Measurements from ENCODE around the gene ADGRB3. TPM values are rescaled to one million over a fixed set of nuclear protein-coding genes. Genes with fewer than 3 reads are reported as not detected.

Gene ADGRB3
- total RNA-seq, 3 donors from 2014 or later = 0.43 to 7.8 (median 0.72) TPM

- no peak for DNase-seq
- intact Hi-C loops (cut with DNase I, micrococcal nuclease) = no loop called here
- no peaks in the 10 kb centered on the region for H3K4me1 ChIP-seq (ENCODE audit: low read depth)
- H3K9me3 ChIP-seq = no peaks in the 10 kb centered on the region
- ATAC-seq = no peak
- TF ChIP-seq, protein P1, sequence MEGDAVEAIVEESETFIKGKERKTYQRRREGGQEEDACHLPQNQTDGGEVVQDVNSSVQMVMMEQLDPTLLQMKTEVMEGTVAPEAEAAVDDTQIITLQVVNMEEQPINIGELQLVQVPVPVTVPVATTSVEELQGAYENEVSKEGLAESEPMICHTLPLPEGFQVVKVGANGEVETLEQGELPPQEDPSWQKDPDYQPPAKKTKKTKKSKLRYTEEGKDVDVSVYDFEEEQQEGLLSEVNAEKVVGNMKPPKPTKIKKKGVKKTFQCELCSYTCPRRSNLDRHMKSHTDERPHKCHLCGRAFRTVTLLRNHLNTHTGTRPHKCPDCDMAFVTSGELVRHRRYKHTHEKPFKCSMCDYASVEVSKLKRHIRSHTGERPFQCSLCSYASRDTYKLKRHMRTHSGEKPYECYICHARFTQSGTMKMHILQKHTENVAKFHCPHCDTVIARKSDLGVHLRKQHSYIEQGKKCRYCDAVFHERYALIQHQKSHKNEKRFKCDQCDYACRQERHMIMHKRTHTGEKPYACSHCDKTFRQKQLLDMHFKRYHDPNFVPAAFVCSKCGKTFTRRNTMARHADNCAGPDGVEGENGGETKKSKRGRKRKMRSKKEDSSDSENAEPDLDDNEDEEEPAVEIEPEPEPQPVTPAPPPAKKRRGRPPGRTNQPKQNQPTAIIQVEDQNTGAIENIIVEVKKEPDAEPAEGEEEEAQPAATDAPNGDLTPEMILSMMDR (IDR thresholded peaks at IDR 0.05) = no peak
- no peaks in the 10 kb centered on the region for H3K36me3 ChIP-seq (ENCODE audit: low read depth)
- no peak overlapping the region for H3K4me3 ChIP-seq
These were observed 659.3 kb downstream of the ADGRB3 start for GRCh38 chr6:69294407-69294806.

DNA sequence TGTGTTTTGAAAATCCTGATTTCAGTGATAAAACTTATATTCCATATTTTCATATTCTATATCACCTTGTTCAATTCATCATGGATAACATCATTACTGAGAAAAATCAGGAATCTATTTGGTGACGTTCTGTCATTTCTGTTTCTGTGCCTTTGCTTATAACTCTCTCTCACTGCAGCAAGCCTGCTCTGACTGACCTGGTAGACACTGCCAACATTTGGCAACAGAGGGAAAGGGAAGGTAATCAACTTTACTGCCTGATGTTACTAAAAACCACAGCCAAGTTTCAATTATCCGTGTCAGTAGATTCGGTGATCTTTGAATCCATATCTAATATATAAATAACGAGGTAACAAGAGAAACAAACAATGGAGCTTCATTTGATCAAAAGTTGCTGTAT, 659.8 kb downstream of the ADGRB3 start:
- intact Hi-C loops (cut with DNase I, micrococcal nuclease) = no loop called here
- DNase-seq (no peak), ATAC-seq (no peak)
- H3K36me3 ChIP-seq (ENCODE audit: low read depth) = no peaks in the 10 kb centered on the region
- TF ChIP-seq, protein P1 (IDR thresholded peaks at IDR 0.05) = no peak
- H3K9me3 ChIP-seq = no peaks in the 10 kb centered on the region
- H3K4me3 ChIP-seq = no peak overlapping the region
- H3K4me1 ChIP-seq (ENCODE audit: low read depth) = no peaks in the 10 kb centered on the region

GRCh38 chr6:69303382-69303781, 668.3 kb downstream of the ADGRB3 start:
- H3K36me3 ChIP-seq (ENCODE audit: low read depth) = no peaks in the 10 kb centered on the region
- no peaks in the 10 kb centered on the region for H3K9me3 ChIP-seq
- no peak overlapping the region for H3K4me3 ChIP-seq
- intact Hi-C loops (cut with DNase I, micrococcal nuclease) = no loop called here
- TF ChIP-seq, protein P1 (IDR thresholded peaks at IDR 0.05) = no peak
- DNase-seq = no peak
- H3K4me1 ChIP-seq (ENCODE audit: low read depth) = no peaks in the 10 kb centered on the region
- no peak for ATAC-seq

DNA sequence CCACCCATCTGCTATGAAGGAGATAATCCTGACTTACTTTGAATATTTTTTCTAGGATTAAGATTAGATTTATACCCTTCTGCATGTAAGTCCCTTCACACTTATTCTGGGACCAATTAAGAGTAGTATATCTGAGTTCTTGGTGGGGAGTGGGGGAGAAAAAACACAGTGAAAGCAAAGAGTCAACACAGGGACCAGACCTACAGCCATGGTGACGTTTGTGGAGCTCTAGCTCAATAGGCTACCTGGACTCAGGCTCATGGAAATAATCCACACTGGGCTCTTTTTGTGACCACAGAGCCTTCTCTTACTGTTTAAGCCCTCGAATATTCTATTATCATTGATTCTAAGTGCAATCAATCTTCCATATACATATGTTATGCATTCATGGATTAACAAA, 670.4 kb downstream of the ADGRB3 start:
- ATAC-seq = no peak
- TF ChIP-seq, protein P1 (IDR thresholded peaks at IDR 0.05) = no peak
- Histone ChIP-seq H3K9me3 (no peaks in the 10 kb centered on the region), H3K4me3 (no peak overlapping the region), H3K4me1 (ENCODE audit: low read depth) (no peaks in the 10 kb centered on the region), H3K36me3 (ENCODE audit: low read depth) (no peaks in the 10 kb centered on the region)
- intact Hi-C loops (cut with DNase I, micrococcal nuclease) = no loop called here
- DNase-seq = no peak

GRCh38 chr6:69308584-69308983, 673.5 kb downstream of the ADGRB3 start:
- H3K4me1 ChIP-seq (ENCODE audit: low read depth) = no peaks in the 10 kb centered on the region
- ATAC-seq (no peak), DNase-seq (no peak)
- TF ChIP-seq, protein P1 (IDR thresholded peaks at IDR 0.05) = no peak
- H3K4me3 ChIP-seq = no peak overlapping the region
- H3K9me3 ChIP-seq = no peaks in the 10 kb centered on the region
- intact Hi-C loops (cut with DNase I, micrococcal nuclease) = no loop called here
- no peaks in the 10 kb centered on the region for H3K36me3 ChIP-seq (ENCODE audit: low read depth)

- H3K9me3 ChIP-seq = no peaks in the 10 kb centered on the region
- TF ChIP-seq, protein P1 (IDR thresholded peaks at IDR 0.05) = no peak
- H3K4me1 ChIP-seq (ENCODE audit: low read depth) = no peaks in the 10 kb centered on the region
- no peak for DNase-seq
- H3K36me3 ChIP-seq (ENCODE audit: low read depth) = no peaks in the 10 kb centered on the region
- intact Hi-C loops (cut with DNase I, micrococcal nuclease) = no loop called here
- no peak for ATAC-seq
- H3K4me3 ChIP-seq = no peak overlapping the region
These were observed 676.8 kb downstream of the ADGRB3 start for GRCh38 chr6:69311888-69312287.

Measured in mucosa of descending colon (tissue), 3 donors.